Testis (tissue), 3 donors: Measurements from ENCODE around the gene STYXL1. TPM values are rescaled to one million over a fixed set of nuclear protein-coding genes. Genes with fewer than 3 reads are reported as not detected.
"Not testable (repeated sequence)": the region's sequence is repeated elsewhere in the genome, so short reads cannot be mapped to it uniquely, and the experiment has no call there.

ENCODE experiments used
- DNase-seq: peaks from one replicate; pipeline ENCODE4 v3.0.0-alpha.2; 2019
- H3K27ac ChIP-seq, 2 donors: fragments of 200-600 bp; sonication (generic); one replicate each; pipeline ENCODE4 v1.5.1; 2019
- H3K27me3 ChIP-seq: fragments of 200-600 bp; sonication (generic); one replicate; pipeline ENCODE4 v1.5.1; 2019
- H3K36me3 ChIP-seq: fragments of 200-600 bp; sonication (generic); one replicate; pipeline ENCODE4 v1.5.1; 2017; ENCODE audit warnings: low read depth; ENCODE audit errors: missing control alignments
- H3K4me1 ChIP-seq: fragments of 200-600 bp; sonication (generic); one replicate; pipeline ENCODE4 v1.5.1; 2019
- H3K4me3 ChIP-seq, 2 donors: fragments of 200-600 bp; sonication (generic); one replicate each; pipeline ENCODE4 v1.5.1; 2017 to 2019
- H3K9me3 ChIP-seq: fragments of 200-600 bp; sonication (generic); one replicate; pipeline ENCODE4 v1.5.1; 2017
- POLR2A ChIP-seq: fragments of 450-650 bp; IDR thresholded peaks from one replicate; pipeline ENCODE4 v1.6.1; 2017; ENCODE audit warnings: antibody characterized with exemption, mild to moderate bottlenecking, moderate library complexity
- WGBS, 2 donors: methylation state at CpG; one replicate each; pipeline ENCODE4 v1.1.5; 2018; 5-methylcytosine and 5-hydroxymethylcytosine counted together
- intact Hi-C: fragments of 100-400 bp; cut with DNase I; formaldehyde crosslinking; loops from one replicate; pipeline ENCODE4 v1.15.1; 2023; ENCODE audit warnings: low total_unique reads
- polyA plus RNA-seq: library from polyadenylated mRNA; stranded (reverse); fragments of 350-450 nt; fragmentation: Illumina TruSeq; extraction: RNeasy Lipid Tissue Mini Kit (QIAGEN cat#74804); gene quantifications from one replicate; pipeline ENCODE4 v1.2.3, GENCODE V29; 2014; ENCODE audit warnings: low read depth, low replicate concordance; ENCODE audit not compliant: insufficient read depth
- total RNA-seq, 2 donors: library from RNA; depleted of rRNA; stranded (reverse); fragments of >200 nt; gene quantifications; one replicate each; pipeline ENCODE4 v1.2.3, GENCODE V29; 2016
- TF ChIP-seq, protein P1 (sequence below), 3 experiments: fragments of 450-650 bp in 2 of 3; fragments of 200-600 bp in 1 of 3; sonication (generic) in 1 of 3; IDR thresholded peaks; one replicate each; pipeline ENCODE4 v1.5.1; 2016 to 2019; ENCODE audit warnings: antibody characterized with exemption in 3 of 3, mild to moderate bottlenecking in 2 of 3, moderate library complexity in 1 of 3

The STYXL1 gene
- total and polyA plus RNA-seq, 3 donors from 2014 or later: 47.0 to 122 (median 48.3) TPM

DNA sequence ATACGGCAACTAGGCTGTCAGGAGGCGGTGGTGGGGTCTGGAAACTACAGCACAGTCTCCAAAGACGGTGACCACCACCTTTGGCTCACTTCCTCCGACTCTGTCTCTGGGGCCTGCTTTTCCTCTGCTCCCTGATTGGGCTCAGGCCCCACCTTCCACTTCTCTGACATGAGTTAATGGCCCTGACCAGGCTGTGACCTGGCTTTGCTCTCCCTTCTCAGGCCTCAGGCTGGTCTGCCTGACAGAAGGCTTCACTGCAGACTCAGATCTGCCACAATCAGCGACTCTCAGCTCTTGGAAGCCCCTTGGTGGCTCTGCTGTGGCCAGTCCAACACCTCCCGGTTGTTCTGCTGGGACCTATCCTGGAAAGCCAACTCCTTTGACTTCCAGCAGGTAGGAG is 7.7 kb downstream of the STYXL1 start:
- Histone ChIP-seq H3K4me1 (no peaks in the 10 kb centered on the region), H3K27me3 (no peaks in the 10 kb centered on the region), H3K4me3 (no peak overlapping the region), H3K36me3 (no peaks in the 10 kb centered on the region), H3K9me3 (no peaks in the 10 kb centered on the region), H3K27ac (no peak overlapping the region)
- 62 to 67% methylated on average over 6 of the region's 6 CpGs for WGBS, 2 donors
- TF ChIP-seq POLR2A: no peak
- TF ChIP-seq, protein P1, sequence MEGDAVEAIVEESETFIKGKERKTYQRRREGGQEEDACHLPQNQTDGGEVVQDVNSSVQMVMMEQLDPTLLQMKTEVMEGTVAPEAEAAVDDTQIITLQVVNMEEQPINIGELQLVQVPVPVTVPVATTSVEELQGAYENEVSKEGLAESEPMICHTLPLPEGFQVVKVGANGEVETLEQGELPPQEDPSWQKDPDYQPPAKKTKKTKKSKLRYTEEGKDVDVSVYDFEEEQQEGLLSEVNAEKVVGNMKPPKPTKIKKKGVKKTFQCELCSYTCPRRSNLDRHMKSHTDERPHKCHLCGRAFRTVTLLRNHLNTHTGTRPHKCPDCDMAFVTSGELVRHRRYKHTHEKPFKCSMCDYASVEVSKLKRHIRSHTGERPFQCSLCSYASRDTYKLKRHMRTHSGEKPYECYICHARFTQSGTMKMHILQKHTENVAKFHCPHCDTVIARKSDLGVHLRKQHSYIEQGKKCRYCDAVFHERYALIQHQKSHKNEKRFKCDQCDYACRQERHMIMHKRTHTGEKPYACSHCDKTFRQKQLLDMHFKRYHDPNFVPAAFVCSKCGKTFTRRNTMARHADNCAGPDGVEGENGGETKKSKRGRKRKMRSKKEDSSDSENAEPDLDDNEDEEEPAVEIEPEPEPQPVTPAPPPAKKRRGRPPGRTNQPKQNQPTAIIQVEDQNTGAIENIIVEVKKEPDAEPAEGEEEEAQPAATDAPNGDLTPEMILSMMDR (IDR thresholded peaks at IDR 0.05): no peak
- no peak for DNase-seq
- intact Hi-C loops: no loop called here

DNA sequence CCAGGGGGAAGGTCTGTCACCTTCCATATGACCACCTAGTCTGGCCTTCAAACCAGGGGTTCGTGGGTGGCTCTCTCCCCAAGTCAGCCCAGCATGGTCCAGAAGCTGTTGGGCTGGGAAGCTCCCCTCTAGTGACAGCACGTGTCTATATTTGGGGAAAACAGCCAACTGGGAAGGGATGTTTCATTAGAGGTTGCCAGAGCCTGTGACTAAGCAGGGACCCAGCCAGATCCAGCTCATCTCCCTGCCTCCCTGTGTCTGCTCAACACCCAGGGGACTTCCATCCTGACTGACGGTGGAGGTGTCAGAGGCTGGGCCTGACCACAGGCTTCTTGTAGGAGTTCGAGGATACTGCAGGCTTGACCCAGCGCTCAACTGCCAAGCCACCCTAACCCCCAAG is 10.5 kb downstream of the STYXL1 start:
- intact Hi-C loops: no loop called here
- H3K27me3 ChIP-seq: no peaks in the 10 kb centered on the region
- no peak overlapping the region for H3K27ac ChIP-seq
- H3K9me3 ChIP-seq: no peaks in the 10 kb centered on the region
- DNase-seq: no peak
- H3K4me1 ChIP-seq: no peaks in the 10 kb centered on the region
- no peak overlapping the region for H3K4me3 ChIP-seq
- TF ChIP-seq, protein P1 (IDR thresholded peaks at IDR 0.05): no peak
- TF ChIP-seq POLR2A: no peak
- 81% methylated on average over 5 of the region's 5 CpGs; no CpG with 5 or more reads in 1 of the 2 donors for WGBS, 2 donors
- H3K36me3 ChIP-seq: no peaks in the 10 kb centered on the region

DNA sequence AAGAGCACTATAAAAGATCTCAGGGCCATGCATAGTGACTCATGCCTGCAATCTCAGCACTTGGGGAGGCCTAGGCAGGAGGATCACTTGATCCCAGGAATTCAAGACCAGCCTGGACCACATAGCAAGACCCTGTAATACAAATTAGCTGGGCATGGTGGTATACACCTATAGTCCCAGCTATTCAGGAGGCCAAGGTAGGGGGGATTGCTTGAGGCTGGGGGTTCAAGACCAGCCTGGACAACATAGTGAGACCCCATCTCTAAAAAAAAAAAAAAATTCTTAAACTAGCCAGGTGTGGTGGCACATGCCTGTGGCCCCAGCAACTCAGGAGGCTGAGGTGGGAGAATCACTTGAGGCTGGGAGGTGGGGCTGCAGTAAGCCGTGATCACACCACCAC is 15.8 kb downstream of the STYXL1 start:
- no peak for TF ChIP-seq POLR2A
- TF ChIP-seq, protein P1 (IDR thresholded peaks at IDR 0.05): no peak
- Histone ChIP-seq H3K27ac (no peak overlapping the region), H3K9me3 (no peaks in the 10 kb centered on the region), H3K4me1 (no peaks in the 10 kb centered on the region), H3K4me3 (no peak overlapping the region), H3K27me3 (no peaks in the 10 kb centered on the region), H3K36me3 (no peaks in the 10 kb centered on the region)
- WGBS, 2 donors: 95 to 100% methylated on average over 1 of the region's 1 CpG
- no peak for DNase-seq
- intact Hi-C loops: no loop called here

DNA sequence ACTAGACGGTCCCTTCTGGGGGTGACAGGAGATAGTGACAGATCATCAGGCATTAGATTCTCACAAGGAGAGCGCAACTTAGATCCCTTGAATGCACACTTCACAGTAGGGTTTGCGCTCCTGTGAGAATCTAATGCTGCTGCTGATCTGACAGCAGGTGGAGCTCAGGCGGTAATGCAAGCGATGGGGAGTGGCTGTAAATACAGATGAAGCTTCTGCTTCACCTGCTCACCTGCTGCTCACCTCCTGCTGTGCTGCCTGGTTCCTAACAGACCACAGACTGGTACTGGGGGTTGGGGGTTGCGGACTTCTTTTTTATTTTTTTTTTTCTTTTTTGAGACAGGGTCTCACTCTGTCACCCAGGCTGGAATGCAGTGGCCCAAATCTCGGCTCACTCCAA is 18.1 kb downstream of the STYXL1 start:
- intact Hi-C loops: loop anchor here (10.0 kb wide), 1 partner anchor 165 kb away; no protein-coding TSS in a partner anchor
- H3K9me3 ChIP-seq, H3K27me3 ChIP-seq, H3K4me3 ChIP-seq, H3K36me3 ChIP-seq, H3K27ac ChIP-seq, H3K4me1 ChIP-seq, DNase-seq: not testable (repeated sequence)
- 86 to 98% methylated on average over 7 of the region's 7 CpGs for WGBS, 2 donors

DNA sequence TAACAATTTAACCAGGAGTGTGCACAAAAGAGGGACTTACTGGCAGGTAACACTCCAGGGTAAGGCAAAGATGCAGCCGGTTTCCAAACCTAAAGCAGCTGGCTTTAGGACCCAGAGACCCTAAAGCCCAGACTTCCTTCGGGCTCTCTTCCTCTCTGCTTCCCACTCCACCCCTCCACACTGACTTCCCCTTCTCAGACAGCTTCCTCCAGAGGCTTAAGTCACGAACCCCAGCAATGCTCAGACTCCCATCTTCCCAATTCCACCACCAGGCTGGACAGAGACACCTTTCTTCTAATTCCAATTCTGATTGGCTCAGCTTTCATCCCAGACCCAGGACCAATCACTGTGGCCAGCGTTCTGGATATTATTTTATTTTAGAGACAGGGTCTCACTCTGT is 24.8 kb downstream of the STYXL1 start:
- Histone ChIP-seq H3K9me3 (no peaks in the 10 kb centered on the region), H3K27ac (no peak overlapping the region), H3K4me3 (no peak overlapping the region), H3K36me3 (no peaks in the 10 kb centered on the region), H3K27me3 (no peaks in the 10 kb centered on the region), H3K4me1 (no peaks in the 10 kb centered on the region)
- intact Hi-C loops: loop anchor here (10.0 kb wide), 1 partner anchor 158 kb away; no protein-coding TSS in a partner anchor
- DNase-seq: peak; percentile 32
- 28 to 41% methylated on average over 4 of the region's 4 CpGs for WGBS, 2 donors
- TF ChIP-seq, protein P1 (IDR thresholded peaks at IDR 0.05): no peak
- TF ChIP-seq POLR2A: no peak
